SK-N-SH treated with all-trans-retinoic acid at 6 μM for 48 hours (cell line): ENCODE data around the gene SPAG5.

Experiments
- ZFP3 ChIP-seq: fragments of 250-450 bp; sonication (Bioruptor Pico); IDR thresholded peaks from 2 replicates; pipeline ENCODE4 v1.5.0; 2020; ENCODE audit warnings: mild to moderate bottlenecking, moderate library complexity
- ZFP30 ChIP-seq: fragments of 450-650 bp; formaldehyde crosslinking; IDR thresholded peaks from 2 replicates; pipeline ENCODE4 v1.5.0; 2022; ENCODE audit warnings: mild to moderate bottlenecking, moderate library complexity

DNA sequence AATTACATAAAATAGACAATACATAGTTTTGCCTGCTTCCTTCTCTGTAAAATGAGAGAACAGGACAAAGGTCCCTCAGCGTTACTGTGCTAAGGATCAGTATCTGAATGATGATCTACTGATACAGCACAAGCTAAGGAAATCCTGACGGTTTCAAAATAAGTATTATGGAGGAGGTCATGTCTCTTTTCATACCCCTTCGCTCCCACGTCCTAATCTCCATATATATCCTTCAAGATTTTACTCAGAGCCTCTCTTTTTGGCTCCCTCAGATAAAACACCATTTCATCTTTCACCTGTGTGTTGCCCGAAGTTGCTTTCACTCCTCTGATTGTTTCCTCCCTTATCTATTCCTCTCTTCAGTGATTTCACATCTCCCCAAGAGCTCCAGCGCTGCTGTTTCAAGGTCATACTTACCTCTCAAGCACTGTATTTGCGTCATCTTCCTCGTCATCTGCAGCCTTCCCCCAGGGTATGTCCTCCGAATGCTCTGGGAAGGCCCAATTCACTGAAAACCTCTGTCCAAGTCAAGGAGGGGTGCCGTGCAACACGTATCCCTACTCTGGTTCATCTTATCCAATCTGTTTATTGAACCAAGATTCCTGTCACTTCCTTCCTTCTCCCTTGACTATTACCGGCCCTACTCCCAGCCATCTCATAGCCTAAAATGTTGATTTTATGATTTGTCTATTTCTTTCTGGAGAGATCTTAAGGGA, 47.4 kb upstream of the SPAG5 start:
- TF ChIP-seq ZFP30 (CRISPR knock-in tag), result no peak
- TF ChIP-seq ZFP3 (CRISPR knock-in tag), result no peak
